Smooth muscle cell (in vitro differentiated cells): ENCODE results near the gene SLC1A4. TPM values are rescaled to one million over a fixed set of nuclear protein-coding genes. Genes with fewer than 3 reads are reported as not detected.
"Not testable (repeated sequence)": the region's sequence is repeated elsewhere in the genome, so short reads cannot be mapped to it uniquely, and the experiment has no call there.

ENCODE experiments used
- DNase-seq: peaks from one replicate; lab custom pipeline; 2025; ENCODE audit not compliant: unreplicated experiment; lab: John Stamatoyannopoulos, UW
- H2AFZ ChIP-seq: fragments of 200-600 bp; sonication (generic); 2 replicates; pipeline ENCODE4 v1.6.0; 2016; ENCODE audit warnings: antibody characterized with exemption, low read depth, mild to moderate bottlenecking
- H3F3A ChIP-seq: fragments of 200-600 bp; sonication (generic); 2 replicates; pipeline ENCODE4 v1.6.0; 2017; ENCODE audit warnings: antibody characterized with exemption, low read depth
- H3K27ac ChIP-seq: fragments of 200-600 bp; sonication (generic); 2 replicates; pipeline ENCODE4 v1.5.1; 2016; ENCODE audit warnings: low read depth, mild to moderate bottlenecking
- H3K27me3 ChIP-seq: fragments of 200-600 bp; sonication (generic); 2 replicates; pipeline ENCODE4 v1.6.1; 2016; ENCODE audit warnings: low read depth, mild to moderate bottlenecking
- H3K36me3 ChIP-seq: fragments of 200-600 bp; sonication (generic); 2 replicates; pipeline ENCODE4 v1.5.1; 2016; ENCODE audit warnings: low read depth
- H3K4me1 ChIP-seq: fragments of 200-600 bp; sonication (generic); 2 replicates; pipeline ENCODE4 v1.5.1; 2016; ENCODE audit warnings: low read depth
- H3K4me2 ChIP-seq: fragments of 200-600 bp; sonication (generic); 2 replicates; pipeline ENCODE4 v1.6.0; 2016; ENCODE audit warnings: mild to moderate bottlenecking
- H3K4me3 ChIP-seq: fragments of 200-600 bp; sonication (generic); 2 replicates; pipeline ENCODE4 v1.5.1; 2016; ENCODE audit warnings: mild to moderate bottlenecking
- H3K79me2 ChIP-seq: fragments of 200-600 bp; sonication (generic); 2 replicates; pipeline ENCODE4 v1.6.0; 2016; ENCODE audit warnings: low read depth, mild to moderate bottlenecking
- H3K9ac ChIP-seq: fragments of 200-600 bp; sonication (generic); 2 replicates; pipeline ENCODE4 v1.6.0; 2016; ENCODE audit warnings: low read depth
- H3K9me3 ChIP-seq: fragments of 200-600 bp; sonication (generic); replicated peaks from 2 replicates; pipeline ENCODE4 v1.5.1; 2016; ENCODE audit warnings: low read depth
- H4K20me1 ChIP-seq: fragments of 200-600 bp; sonication (generic); 2 replicates; pipeline ENCODE4 v1.6.0; 2016; ENCODE audit warnings: low read depth
- WGBS: methylation state at CpG from one replicate; pipeline ENCODE4 v1.1.7; 2016; ENCODE audit warnings: low lambda C conversion rate; 5-methylcytosine and 5-hydroxymethylcytosine counted together
- polyA plus RNA-seq: library from polyadenylated mRNA; unstranded; fragments of >200 nt; fragmentation: Nextera tagmentation; extraction: Ambion mirVana; gene quantifications from 2 replicates; pipeline ENCODE4 v1.2.1, GENCODE V29; 2016
- total RNA-seq: library from RNA; depleted of rRNA; stranded (reverse); fragments of >200 nt; gene quantifications from 2 replicates; pipeline ENCODE4 v1.2.3, GENCODE V29; 2014
- TF ChIP-seq, protein P1 (sequence below): fragments of 200-600 bp; sonication (generic); IDR thresholded peaks from 2 replicates; pipeline ENCODE4 v1.5.1; 2017; ENCODE audit warnings: borderline replicate concordance, mild to moderate bottlenecking, antibody characterized with exemption; ENCODE audit not compliant: insufficient read depth, poor library complexity, severe bottlenecking

Gene SLC1A4
- total and polyA plus RNA-seq, 2 experiments from 2014 or later, result 14.2 to 16.9 TPM

DNA sequence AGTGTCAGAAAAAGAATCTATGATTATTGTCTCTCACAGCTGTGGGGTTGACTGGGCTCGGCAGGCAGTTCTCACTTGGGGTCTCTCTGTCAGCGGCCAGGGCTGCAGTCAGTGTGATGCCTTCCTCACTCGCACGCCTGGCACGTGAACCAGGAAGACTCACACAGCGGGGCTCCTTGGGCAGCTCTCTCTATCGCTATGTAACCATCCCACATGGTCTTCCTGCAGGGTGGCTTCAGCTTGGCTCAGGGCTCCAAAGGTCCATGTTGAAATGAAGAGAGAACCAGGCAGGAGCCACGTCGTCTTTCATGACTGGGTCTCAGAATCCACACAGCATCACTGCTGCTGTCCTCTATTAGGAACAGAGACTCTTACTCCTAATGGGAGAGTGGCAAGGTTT lies 30.6 kb upstream of the SLC1A4 start:
- H4K20me1 ChIP-seq, result no peaks in the 10 kb centered on the region
- WGBS, result 92% methylated on average over 9 of the region's 9 CpGs

DNA sequence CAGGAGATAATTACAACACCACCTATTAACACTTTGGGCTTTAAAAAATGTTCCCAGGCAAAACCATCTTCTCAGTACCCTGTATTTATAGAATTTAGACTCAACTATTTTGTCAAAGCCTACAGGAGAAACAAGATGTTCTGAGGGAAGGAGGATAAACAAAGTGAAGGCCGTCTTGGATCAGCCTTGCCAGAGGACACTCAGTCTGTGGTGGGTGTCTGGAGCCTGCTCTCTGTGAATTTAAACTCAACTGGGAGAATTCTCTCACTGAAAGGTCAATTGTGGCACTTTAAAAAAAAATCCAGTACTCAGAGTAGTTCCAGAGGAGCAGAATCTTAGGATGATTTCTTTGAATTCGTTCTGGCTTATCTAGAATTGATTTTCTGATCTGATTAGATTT lies 28.4 kb upstream of the SLC1A4 start:
- H3K4me3 ChIP-seq, result no peak overlapping the region
- H3K79me2 ChIP-seq, result no peaks in the 10 kb centered on the region
- H3F3A ChIP-seq, result no peaks in the 10 kb centered on the region
- TF ChIP-seq, protein P1, sequence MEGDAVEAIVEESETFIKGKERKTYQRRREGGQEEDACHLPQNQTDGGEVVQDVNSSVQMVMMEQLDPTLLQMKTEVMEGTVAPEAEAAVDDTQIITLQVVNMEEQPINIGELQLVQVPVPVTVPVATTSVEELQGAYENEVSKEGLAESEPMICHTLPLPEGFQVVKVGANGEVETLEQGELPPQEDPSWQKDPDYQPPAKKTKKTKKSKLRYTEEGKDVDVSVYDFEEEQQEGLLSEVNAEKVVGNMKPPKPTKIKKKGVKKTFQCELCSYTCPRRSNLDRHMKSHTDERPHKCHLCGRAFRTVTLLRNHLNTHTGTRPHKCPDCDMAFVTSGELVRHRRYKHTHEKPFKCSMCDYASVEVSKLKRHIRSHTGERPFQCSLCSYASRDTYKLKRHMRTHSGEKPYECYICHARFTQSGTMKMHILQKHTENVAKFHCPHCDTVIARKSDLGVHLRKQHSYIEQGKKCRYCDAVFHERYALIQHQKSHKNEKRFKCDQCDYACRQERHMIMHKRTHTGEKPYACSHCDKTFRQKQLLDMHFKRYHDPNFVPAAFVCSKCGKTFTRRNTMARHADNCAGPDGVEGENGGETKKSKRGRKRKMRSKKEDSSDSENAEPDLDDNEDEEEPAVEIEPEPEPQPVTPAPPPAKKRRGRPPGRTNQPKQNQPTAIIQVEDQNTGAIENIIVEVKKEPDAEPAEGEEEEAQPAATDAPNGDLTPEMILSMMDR, result no peak
- H3K4me2 ChIP-seq, result no peak overlapping the region
- no peaks in the 10 kb centered on the region for H3K9me3 ChIP-seq
- no peak for DNase-seq
- H3K27me3 ChIP-seq, result no peaks in the 10 kb centered on the region
- no peaks in the 10 kb centered on the region for H3K36me3 ChIP-seq
- 40% methylated on average over 2 of the region's 2 CpGs for WGBS
- no peaks in the 10 kb centered on the region for H3K4me1 ChIP-seq
- no peaks in the 10 kb centered on the region for H4K20me1 ChIP-seq
- no peak overlapping the region for H2AFZ ChIP-seq
- no peak overlapping the region for H3K9ac ChIP-seq
- no peak overlapping the region for H3K27ac ChIP-seq

More for the DNA sequence above, 30.6 kb upstream of the SLC1A4 start:
- Histone ChIP-seq H3K27me3 (no peaks in the 10 kb centered on the region), H3F3A (no peaks in the 10 kb centered on the region), H3K27ac (no peak overlapping the region), H3K4me2 (no peak overlapping the region), H3K9me3 (no peaks in the 10 kb centered on the region), H3K79me2 (no peaks in the 10 kb centered on the region), H3K4me3 (no peak overlapping the region), H3K9ac (no peak overlapping the region), H3K4me1 (no peaks in the 10 kb centered on the region), H3K36me3 (no peaks in the 10 kb centered on the region), H2AFZ (no peak overlapping the region)
- no peak for DNase-seq
- TF ChIP-seq, protein P1, result no peak

DNA sequence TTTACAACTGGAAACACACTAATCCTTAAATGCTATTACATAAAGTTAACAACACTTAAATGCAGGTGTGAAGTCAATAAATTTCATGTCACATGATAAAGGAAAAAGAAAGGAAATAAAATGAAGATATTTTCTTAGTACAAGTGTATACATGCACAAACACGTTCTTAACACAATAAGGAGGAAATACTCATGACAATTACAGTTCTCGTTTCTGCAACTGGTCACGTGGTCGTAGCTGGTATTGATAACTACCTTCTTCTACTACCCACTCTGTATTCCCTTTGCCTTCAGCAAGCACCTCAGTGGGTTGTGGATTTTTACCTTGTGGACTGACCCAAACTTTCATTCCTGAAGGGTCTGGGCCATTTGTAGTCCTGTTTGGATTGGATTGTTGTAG lies 26.1 kb upstream of the SLC1A4 start:
- H3K4me3 ChIP-seq, H3K4me1 ChIP-seq, H3K4me2 ChIP-seq, H3K27ac ChIP-seq, H3K27me3 ChIP-seq, H2AFZ ChIP-seq, H3K79me2 ChIP-seq, H4K20me1 ChIP-seq, H3K9ac ChIP-seq, H3K36me3 ChIP-seq, H3F3A ChIP-seq, H3K9me3 ChIP-seq, DNase-seq: not testable (repeated sequence)
- 96% methylated on average over 4 of the region's 4 CpGs for WGBS

DNA sequence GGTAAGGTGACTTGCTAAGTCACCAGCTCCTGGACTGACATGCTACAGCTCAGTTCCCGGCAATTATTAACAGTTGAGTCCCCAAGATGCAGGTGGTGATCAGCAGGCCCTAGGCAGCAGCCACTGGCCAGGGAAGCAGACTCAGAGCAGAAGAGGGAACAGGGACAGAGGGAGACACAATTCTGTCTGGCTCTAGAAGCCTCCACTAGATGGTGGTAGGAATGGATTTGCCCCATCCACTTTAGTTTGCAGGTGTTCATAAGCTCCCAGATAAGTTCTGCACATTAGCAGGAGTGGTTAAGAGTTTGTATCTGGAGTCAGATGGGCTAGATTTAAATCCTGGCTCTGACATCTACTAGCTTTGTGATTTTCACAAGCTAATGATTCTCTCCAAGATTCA lies 25.5 kb upstream of the SLC1A4 start:
- 100% methylated on average over 1 of the region's 1 CpG for WGBS
- Histone ChIP-seq H3K4me3 (no peak overlapping the region), H2AFZ (no peak overlapping the region), H4K20me1 (no peaks in the 10 kb centered on the region), H3K9ac (no peak overlapping the region), H3K9me3 (no peaks in the 10 kb centered on the region), H3K4me1 (no peaks in the 10 kb centered on the region), H3K36me3 (no peaks in the 10 kb centered on the region), H3K79me2 (no peaks in the 10 kb centered on the region), H3K27me3 (no peaks in the 10 kb centered on the region), H3K27ac (no peak overlapping the region), H3F3A (no peaks in the 10 kb centered on the region), H3K4me2 (no peak overlapping the region)
- no peak for DNase-seq
- TF ChIP-seq, protein P1, result no peak
